GM18526 (cell line): ENCODE results near the gene POLH.

ENCODE experiments used
- POLR2A ChIP-seq: IDR thresholded peaks from 3 replicates; pipeline ENCODE4 v1.6.1; 2011; ENCODE audit not compliant: insufficient read length; ENCODE audit errors: extremely low read depth

POLH gene

GRCh38 chr6:43575772-43576551 is at the start of gene POLH, which contains the start of gene XPO5:
Gene POLH (plus strand): TSS chr6:43576185. CDS start chr6:43582320, 6,135 bp downstream.
Gene XPO5 (minus strand): TSS chr6:43576038. CDS start chr6:43575864, 174 bp downstream.
- peak; percentile 99 for TF ChIP-seq POLR2A

GRCh38 chr6:43532201-43532600 is 43.8 kb upstream of the POLH start:
- TF ChIP-seq POLR2A, result no peak

GRCh38 chr6:43540507-43540906 is 35.5 kb upstream of the POLH start:
- TF ChIP-seq POLR2A, result no peak

- TF ChIP-seq POLR2A, result no peak
Observed at GRCh38 chr6:43541774-43542471, 34.1 kb upstream of the POLH start.

GRCh38 chr6:43544461-43544860 is 31.5 kb upstream of the POLH start:
- TF ChIP-seq POLR2A, result no peak

- no peak for TF ChIP-seq POLR2A
Observed at GRCh38 chr6:43547222-43547621, 28.8 kb upstream of the POLH start.

GRCh38 chr6:43559328-43559727 is 16.7 kb upstream of the POLH start:
- no peak for TF ChIP-seq POLR2A

GRCh38 chr6:43570876-43571441 is 5.0 kb upstream of the POLH start:
- no peak for TF ChIP-seq POLR2A

- no peak for TF ChIP-seq POLR2A
Observed at GRCh38 chr6:43572015-43572414, 4.0 kb upstream of the POLH start.

GRCh38 chr6:43575105-43575771 is 747 bp upstream of the POLH start:
- TF ChIP-seq POLR2A, result no peak

- TF ChIP-seq POLR2A, result no peak
Observed at GRCh38 chr6:43578748-43579147, 2.8 kb downstream of the POLH start.

GRCh38 chr6:43579171-43579570 is 3.2 kb downstream of the POLH start:
- TF ChIP-seq POLR2A, result no peak

GRCh38 chr6:43582911-43583310 is 6.9 kb downstream of the POLH start:
- TF ChIP-seq POLR2A, result no peak

GRCh38 chr6:43584892-43585570 is 9.0 kb downstream of the POLH start:
- TF ChIP-seq POLR2A, result no peak

- TF ChIP-seq POLR2A, result no peak
Observed at GRCh38 chr6:43588194-43588593, 12.2 kb downstream of the POLH start.
